H1 (cell line): ENCODE measurements around the gene CELF6. TPM values are rescaled to one million over a fixed set of nuclear protein-coding genes. Genes with fewer than 3 reads are reported as not detected.

Experiments used
- CBX5 ChIP-seq: fragments of 300-800, 300-1000 bp; sonication (generic); IDR thresholded peaks from 2 replicates; pipeline ENCODE4 v1.7.1; 2016; ENCODE audit warnings: antibody characterized with exemption, low read length, low read depth
- CHD7 ChIP-seq: fragments of 300-600 bp; sonication (generic); IDR thresholded peaks from 2 replicates; pipeline ENCODE4 v1.7.1; 2012; ENCODE audit warnings: low read length, moderate library complexity, mild to moderate bottlenecking, inconsistent platforms; ENCODE audit not compliant: insufficient replicate concordance
- NANOG ChIP-seq: IDR thresholded peaks from 2 replicates; pipeline ENCODE4 v1.6.1; 2011; ENCODE audit warnings: low read length, low read depth, mild to moderate bottlenecking, inconsistent platforms; ENCODE audit not compliant: insufficient read depth, poor library complexity, severe bottlenecking
- YY1 ChIP-seq: IDR thresholded peaks from 2 replicates; pipeline ENCODE4 v1.6.1; 2011; ENCODE audit warnings: low read depth, mild to moderate bottlenecking, low read length
- polyA plus RNA-seq, 7 experiments: library from polyadenylated mRNA; depleted of rRNA in 3 of 7; stranded (reverse) in 5 of 7; unstranded in 2 of 7; fragments of >200 nt in 5 of 7; fragments of 200-250 nt in 2 of 7; gene quantifications; 1 replicate in 5 of 7; 2 replicates in 1 of 7; 4 replicates in 1 of 7; pipeline versions ENCODE4 v1.2.1 to v1.2.3, GENCODE V29; 2011 to 2013; ENCODE audit warnings: missing spikeins in 2 of 7, mixed read lengths in 2 of 7
- total RNA-seq: library from RNA; stranded (reverse); fragmentation: NEBNext Ultra II Directional; extraction: Animal tissue kit (Norgen Biotek cat#: 25700); gene quantifications from 2 replicates; pipeline ENCODE4 v1.2.1, GENCODE V29; 2021

The CELF6 gene
- total and polyA plus RNA-seq, 2 of the 8 experiments (the other 6 are each of a cell fraction or from before 2014, with no cell fraction given) = 0.09 to 0.19 TPM

GRCh38 chr15:72315706-72316370, 4.1 kb downstream of the CELF6 start (continued):
- TF ChIP-seq CHD7 = no peak
- no peak for TF ChIP-seq CBX5
- TF ChIP-seq YY1 = no peak
- TF ChIP-seq NANOG = no peak
